Stimulated activated CD8-positive, alpha-beta memory T cell treated with anti-CD3 and anti-CD28 coated beads, Interleukin-15, amount 100 ng/mL, for 1 hour (primary cell): ENCODE measurements around the gene TOMM40.
"Not testable (repeated sequence)": the region's sequence is repeated elsewhere in the genome, so short reads cannot be mapped to it uniquely, and the experiment has no call there.

Experiments
- DNase-seq: peaks from one replicate; pipeline ENCODE4 v3.0.0-alpha.2; 2020; ENCODE audit warnings: low read depth

TOMM40 gene

DNA sequence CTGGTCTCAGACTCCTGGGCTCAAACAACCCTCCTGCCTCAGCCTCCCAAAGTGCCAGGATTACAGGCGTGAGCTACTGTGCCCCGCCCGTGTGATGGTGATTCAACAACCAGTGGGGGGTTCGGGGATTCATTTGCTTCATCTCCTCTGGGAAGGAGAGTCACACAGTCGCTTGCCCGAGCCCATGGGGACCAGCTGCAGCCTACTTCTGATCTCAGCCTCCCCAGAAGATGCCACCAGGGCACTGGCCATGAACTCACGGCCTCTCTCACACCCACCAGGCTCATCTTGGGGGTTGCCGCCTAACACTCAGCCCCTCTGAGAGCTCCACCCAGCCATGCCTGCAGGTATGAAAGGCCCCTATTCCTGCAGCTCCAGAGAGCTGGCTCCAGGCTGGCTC lies 6.8 kb downstream of the TOMM40 start:
- DNase-seq, result no peak

DNA sequence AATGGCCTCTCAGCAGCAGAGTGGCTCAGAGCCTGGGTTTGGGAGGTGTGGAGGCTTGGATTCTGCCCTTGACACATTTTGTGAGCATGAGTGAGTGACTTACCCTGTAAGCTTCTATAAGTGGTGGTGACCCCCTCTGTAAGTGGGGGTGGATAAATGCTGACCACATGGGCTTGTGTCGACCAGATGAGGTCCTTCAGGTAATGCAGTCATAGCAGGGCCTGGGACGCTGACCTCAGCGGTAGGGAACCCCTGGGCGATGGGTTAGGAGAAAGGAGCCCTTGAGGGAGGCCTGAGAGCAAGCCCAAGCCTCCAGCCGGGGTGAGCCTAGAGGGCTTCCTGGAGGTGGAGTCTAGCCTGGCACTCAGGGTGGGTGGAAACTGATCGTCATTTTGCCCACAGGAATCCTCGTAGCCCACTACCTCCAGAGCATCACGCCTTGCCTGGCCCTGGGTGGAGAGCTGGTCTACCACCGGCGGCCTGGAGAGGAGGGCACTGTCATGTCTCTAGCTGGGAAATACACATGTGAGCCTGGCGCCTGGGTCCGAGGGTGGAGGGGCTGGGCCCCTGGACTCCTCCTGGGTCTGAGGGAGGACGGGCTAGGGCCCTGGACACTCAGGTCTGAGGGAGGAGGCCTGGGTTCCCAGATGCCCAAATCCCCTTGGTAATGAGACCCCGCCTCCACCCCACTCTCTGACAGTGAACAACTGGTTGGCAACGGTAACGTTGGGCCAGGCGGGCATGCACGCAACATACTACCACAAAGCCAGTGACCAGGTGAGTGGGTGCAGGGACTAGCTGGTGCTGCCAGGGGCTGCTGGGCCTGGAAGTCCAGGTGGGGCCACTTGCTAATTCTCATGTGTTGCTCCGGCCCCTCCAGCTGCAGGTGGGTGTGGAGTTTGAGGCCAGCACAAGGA lies 9.5 kb downstream of the TOMM40 start:
- no peak for DNase-seq

DNA sequence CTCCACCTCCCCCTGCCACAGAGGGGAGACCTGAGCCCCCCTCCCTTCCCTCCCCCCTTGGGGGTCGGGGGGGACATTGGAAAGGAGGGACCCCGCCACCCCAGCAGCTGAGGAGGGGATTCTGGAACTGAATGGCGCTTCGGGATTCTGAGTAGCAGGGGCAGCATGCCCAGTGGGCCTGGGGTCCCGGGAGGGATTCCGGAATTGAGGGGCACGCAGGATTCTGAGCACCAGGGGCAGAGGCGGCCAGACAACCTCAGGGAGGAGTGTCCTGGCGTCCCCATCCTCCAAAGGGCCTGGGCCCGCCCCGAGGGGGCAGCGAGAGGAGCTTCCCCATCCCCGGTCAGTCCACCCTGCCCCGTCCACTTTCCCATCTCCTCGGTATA lies 12.2 kb downstream of the TOMM40 start:
- no peak for DNase-seq

DNA sequence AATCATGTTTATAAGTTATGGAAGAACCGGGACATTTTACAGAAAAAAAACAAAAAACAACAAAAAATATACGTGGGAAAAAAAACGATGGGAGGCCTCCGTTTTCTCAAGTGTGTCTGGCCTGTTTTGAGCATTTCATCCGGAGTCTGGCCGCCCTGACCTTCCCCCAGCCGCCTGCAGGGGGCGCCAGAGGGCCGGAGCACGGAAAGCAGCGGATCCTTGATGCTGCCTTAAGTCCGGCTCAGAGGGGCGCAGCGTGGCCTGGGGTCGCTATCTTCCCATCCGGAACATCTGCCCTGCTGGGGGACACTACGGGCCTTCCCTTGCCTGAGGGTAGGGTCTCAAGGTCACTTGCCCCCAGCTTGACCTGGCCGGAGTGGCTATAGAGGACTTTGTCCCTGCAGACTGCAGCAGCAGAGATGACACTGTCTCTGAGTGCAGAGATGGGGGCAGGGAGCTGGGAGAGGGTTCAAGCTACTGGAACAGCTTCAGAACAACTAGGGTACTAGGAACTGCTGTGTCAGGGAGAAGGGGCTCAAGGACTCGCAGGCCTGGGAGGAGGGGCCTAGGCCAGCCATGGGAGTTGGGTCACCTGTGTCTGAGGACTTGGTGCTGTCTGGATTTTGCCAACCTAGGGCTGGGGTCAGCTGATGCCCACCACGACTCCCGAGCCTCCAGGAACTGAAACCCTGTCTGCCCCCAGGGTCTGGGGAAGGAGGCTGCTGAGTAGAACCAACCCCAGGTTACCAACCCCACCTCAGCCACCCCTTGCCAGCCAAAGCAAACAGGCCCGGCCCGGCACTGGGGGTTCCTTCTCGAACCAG lies 12.8 kb downstream of the TOMM40 start:
- peak; percentile 57 for DNase-seq

DNA sequence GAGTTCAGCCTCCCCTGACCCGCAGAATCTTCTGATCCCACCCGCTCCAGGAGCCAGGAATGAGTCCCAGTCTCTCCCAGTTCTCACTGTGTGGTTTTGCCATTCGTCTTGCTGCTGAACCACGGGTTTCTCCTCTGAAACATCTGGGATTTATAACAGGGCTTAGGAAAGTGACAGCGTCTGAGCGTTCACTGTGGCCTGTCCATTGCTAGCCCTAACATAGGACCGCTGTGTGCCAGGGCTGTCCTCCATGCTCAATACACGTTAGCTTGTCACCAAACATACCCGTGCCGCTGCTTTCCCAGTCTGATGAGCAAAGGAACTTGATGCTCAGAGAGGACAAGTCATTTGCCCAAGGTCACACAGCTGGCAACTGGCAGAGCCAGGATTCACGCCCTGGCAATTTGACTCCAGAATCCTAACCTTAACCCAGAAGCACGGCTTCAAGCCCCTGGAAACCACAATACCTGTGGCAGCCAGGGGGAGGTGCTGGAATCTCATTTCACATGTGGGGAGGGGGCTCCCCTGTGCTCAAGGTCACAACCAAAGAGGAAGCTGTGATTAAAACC lies 13.5 kb downstream of the TOMM40 start:
- no peak for DNase-seq

DNA sequence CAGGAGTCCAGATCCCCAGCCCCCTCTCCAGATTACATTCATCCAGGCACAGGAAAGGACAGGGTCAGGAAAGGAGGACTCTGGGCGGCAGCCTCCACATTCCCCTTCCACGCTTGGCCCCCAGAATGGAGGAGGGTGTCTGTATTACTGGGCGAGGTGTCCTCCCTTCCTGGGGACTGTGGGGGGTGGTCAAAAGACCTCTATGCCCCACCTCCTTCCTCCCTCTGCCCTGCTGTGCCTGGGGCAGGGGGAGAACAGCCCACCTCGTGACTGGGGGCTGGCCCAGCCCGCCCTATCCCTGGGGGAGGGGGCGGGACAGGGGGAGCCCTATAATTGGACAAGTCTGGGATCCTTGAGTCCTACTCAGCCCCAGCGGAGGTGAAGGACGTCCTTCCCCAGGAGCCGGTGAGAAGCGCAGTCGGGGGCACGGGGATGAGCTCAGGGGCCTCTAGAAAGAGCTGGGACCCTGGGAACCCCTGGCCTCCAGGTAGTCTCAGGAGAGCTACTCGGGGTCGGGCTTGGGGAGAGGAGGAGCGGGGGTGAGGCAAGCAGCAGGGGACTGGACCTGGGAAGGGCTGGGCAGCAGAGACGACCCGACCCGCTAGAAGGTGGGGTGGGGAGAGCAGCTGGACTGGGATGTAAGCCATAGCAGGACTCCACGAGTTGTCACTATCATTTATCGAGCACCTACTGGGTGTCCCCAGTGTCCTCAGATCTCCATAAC lies 14.5 kb downstream of the TOMM40 start, which contains the start of gene APOE:
APOE (plus strand) TSS at position 360 of the 724 bp plus-strand sequence. CDS start 829 bp downstream, outside the sequence.
- no peak for DNase-seq

DNA sequence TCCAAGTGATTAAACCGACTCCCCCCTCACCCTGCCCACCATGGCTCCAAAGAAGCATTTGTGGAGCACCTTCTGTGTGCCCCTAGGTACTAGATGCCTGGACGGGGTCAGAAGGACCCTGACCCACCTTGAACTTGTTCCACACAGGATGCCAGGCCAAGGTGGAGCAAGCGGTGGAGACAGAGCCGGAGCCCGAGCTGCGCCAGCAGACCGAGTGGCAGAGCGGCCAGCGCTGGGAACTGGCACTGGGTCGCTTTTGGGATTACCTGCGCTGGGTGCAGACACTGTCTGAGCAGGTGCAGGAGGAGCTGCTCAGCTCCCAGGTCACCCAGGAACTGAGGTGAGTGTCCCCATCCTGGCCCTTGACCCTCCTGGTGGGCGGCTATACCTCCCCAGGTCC lies 16.6 kb downstream of the TOMM40 start:
- no peak for DNase-seq

DNA sequence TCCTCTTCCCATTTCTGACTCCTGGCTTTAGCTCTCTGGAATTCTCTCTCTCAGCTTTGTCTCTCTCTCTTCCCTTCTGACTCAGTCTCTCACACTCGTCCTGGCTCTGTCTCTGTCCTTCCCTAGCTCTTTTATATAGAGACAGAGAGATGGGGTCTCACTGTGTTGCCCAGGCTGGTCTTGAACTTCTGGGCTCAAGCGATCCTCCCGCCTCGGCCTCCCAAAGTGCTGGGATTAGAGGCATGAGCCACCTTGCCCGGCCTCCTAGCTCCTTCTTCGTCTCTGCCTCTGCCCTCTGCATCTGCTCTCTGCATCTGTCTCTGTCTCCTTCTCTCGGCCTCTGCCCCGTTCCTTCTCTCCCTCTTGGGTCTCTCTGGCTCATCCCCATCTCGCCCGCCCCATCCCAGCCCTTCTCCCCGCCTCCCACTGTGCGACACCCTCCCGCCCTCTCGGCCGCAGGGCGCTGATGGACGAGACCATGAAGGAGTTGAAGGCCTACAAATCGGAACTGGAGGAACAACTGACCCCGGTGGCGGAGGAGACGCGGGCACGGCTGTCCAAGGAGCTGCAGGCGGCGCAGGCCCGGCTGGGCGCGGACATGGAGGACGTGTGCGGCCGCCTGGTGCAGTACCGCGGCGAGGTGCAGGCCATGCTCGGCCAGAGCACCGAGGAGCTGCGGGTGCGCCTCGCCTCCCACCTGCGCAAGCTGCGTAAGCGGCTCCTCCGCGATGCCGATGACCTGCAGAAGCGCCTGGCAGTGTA lies 17.2 kb downstream of the TOMM40 start:
- DNase-seq, result no peak

DNA sequence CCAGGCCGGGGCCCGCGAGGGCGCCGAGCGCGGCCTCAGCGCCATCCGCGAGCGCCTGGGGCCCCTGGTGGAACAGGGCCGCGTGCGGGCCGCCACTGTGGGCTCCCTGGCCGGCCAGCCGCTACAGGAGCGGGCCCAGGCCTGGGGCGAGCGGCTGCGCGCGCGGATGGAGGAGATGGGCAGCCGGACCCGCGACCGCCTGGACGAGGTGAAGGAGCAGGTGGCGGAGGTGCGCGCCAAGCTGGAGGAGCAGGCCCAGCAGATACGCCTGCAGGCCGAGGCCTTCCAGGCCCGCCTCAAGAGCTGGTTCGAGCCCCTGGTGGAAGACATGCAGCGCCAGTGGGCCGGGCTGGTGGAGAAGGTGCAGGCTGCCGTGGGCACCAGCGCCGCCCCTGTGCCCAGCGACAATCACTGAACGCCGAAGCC lies 17.8 kb downstream of the TOMM40 start:
- DNase-seq, result no peak

DNA sequence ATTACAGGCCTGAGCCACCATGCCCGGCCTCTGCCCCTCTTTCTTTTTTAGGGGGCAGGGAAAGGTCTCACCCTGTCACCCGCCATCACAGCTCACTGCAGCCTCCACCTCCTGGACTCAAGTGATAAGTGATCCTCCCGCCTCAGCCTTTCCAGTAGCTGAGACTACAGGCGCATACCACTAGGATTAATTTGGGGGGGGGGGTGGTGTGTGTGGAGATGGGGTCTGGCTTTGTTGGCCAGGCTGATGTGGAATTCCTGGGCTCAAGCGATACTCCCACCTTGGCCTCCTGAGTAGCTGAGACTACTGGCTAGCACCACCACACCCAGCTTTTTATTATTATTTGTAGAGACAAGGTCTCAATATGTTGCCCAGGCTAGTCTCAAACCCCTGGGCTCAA lies 18.7 kb downstream of the TOMM40 start:
- DNase-seq, result no peak

DNA sequence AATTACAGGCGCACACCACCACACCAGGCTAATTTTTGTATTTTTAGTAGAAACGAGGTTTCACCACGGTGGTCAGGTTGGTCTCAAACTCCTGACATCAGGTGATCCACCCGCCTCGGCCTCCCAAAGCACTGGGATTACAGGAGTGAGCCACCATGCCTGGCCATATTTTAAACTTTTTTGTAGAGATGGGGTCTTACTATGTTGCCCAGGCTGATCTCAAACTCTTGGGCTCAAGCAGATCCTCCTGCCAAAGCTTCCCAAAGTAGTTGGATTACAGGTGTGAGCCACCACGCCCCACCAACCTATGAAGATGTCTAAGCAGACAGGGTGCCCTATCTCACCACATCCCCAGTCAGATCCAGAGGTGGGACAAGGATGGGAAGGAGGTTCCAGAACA lies 20.8 kb downstream of the TOMM40 start:
- DNase-seq, result not testable (repeated sequence)

DNA sequence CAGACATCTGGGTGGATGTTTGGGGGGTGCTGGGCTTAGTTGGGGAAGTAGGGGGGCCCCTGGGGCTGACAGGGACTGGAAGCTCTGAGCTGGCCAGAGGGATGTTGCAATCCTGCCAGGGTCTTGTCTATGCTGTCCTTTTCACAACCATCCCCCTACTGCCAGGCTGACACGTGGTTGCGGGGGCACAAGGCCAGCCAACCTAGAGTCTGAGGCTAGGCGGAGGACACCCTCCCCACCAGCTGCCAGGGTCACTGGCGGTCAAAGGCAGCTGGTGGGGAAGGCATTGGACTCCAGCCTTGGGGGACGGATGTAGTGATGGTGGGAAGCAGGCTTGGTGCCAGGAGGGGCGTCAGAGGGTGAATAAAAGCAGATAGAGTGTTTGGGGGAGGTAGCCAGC lies 21.8 kb downstream of the TOMM40 start:
- DNase-seq, result no peak

DNA sequence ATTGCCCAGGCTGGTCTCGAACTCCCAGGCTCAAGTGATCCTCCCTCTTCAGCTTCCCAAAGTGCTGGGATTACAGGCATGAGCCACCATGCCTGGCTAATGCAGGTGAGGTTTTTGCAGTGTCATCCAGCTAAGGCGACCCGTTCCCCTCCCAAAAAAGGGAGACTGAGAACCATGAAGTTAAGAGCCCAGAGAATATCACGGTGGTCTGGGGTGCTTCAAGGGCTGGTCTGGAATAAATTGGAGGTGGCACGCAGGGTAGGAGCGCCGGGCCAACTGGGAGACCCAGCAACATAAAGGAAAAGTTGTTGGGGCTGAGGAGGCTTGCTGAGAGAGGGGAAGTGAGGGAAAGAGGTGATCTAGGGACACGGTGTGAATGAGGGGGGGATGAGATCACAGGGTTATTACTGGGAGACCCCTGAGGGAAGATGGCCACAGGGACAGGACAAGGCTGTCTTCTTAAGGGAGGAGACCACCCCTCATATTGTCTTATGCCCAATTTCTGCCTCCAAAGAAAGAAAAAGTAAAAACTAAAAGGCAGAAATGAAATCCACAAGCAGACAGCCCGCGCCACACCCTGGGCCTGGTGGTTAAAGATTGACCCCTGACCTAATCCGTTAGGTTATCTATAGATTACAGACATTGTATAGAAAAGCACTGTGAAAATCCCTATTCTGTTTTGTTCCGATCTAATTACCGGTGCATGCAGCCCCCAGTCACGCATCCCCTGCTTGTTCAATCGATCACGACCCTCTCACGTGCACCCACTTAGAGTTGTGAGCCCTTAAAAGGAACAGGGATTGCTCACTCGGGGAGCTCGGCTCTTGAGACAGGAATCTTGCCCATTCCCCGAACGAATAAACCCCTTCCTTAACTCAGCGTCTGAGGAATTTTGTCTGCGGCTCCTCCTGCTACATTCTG lies 22.7 kb downstream of the TOMM40 start:
- not testable (repeated sequence) for DNase-seq

DNA sequence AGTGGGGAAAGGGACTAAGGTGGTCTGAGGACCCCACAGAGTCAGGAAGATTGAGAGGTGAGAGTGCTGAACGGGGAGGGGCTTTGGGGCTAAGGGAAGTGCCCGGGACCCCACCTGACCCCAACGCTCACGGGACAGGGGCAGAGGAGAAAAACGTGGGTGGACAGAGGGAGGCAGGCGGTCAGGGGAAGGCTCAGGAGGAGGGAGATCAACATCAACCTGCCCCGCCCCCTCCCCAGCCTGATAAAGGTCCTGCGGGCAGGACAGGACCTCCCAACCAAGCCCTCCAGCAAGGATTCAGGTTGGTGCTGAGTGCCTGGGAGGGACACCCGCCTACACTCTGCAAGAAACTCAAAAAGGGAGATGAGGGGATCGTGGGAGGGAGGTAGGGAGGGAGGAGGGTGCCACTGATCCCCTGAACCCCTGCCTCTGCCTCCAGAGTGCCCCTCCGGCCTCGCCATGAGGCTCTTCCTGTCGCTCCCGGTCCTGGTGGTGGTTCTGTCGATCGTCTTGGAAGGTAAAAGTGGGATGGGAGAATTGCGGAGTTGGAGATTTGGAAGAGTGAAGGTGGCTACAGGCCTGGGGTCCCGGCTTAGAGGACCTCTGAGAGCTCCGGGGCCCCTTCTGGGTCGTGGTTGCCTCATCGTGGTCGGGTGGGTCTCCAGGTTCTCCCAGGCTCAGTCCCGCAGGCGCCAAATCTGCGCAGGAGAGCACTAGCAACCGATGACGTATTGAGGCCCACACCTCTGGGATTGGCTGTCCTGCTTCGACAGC lies 23.6 kb downstream of the TOMM40 start, which contains the start of gene APOC1:
APOC1 (plus strand) TSS at position 176 of the 774 bp plus-strand sequence; CDS start at position 460, 284 bp downstream.
- DNase-seq, result peak; percentile 48

DNA sequence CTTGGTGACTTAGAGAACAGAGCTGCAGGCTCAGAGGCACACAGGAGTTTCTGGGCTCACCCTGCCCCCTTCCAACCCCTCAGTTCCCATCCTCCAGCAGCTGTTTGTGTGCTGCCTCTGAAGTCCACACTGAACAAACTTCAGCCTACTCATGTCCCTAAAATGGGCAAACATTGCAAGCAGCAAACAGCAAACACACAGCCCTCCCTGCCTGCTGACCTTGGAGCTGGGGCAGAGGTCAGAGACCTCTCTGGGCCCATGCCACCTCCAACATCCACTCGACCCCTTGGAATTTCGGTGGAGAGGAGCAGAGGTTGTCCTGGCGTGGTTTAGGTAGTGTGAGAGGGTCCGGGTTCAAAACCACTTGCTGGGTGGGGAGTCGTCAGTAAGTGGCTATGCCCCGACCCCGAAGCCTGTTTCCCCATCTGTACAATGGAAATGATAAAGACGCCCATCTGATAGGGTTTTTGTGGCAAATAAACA lies 33.2 kb downstream of the TOMM40 start:
- no peak for DNase-seq

DNA sequence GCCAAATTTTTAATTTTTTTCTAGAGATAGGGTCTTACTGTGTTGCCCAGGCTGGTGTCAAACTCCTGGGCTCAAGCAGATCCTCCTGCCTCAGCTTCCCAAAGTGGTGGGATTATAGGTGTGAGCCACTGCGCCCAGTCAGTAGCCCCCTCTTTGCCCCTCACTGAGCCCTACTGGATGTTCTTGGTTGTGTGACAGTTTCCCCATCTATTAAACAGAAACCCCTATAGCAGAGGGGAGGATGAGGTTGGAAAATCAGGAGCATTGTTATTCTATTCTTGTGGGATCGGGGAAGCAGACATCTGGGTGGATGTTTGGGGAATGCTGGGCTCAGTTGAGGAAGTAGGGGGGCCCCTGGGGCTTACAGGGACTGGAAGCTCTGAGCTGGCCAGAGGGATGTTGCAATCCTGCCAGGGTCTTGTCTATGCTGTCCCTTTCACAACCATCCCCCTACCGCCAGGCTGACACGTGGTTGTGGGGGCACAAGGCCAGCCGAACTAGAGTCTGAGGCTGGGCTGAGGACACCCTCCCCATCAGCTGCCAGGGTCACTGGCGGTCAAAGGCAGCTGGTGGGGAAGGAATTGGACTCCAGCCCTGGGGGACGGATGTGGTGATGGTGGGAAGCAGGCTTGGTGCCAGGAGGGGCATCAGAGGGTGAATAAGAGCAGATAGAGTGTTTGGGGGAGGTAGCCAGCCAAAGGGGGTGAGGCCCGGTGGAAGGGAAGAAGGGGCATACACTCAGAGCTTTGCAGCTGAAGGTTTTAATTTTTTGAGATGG lies 34.2 kb downstream of the TOMM40 start:
- DNase-seq, result no peak

DNA sequence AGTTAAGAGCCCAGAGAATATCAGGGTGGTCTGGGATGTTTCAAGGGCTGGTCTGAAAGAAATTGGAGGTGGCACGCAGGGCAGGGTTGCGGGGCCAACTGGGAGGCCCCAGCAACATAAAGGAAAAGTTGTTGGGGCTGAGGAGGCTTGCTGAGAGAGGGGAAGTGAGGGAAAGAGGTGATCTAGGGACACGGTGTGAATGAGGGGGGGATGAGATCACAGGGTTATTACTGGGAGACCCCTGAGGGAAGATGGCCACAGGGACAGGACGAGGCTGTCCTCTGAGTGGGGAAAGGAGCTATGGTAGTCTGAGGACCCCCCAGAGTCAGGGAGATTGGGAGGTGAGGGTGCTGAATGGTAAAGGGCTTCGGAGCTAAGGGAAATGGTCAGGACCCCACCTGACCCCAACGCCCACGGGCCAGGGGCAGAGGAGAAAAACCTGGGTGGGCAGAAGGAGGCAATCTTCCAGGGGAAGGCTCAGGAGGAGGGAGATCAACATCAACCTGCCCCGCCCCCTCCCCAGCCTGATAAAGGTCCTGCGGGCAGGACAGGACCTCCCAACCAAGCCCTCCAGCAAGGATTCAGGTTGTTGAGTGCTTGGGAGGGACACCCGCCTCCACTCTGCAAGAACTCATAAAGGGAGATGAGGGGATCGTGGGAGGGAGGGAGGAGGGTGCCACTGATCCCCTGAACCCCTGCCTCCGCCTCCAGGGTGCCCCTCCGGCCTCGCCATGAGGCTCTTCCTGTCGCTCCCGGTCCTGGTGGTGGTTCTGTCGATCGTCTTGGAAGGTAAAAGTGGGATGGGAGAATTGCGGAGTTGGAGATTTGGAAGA lies 35.4 kb downstream of the TOMM40 start:
- DNase-seq, result not testable (repeated sequence)
